HUES6 (cell line): ENCODE measurements around the gene AGTRAP.
A peak's percentile ranks its signal among the peaks of the same experiment; 100 is the strongest.

Source experiments
- H3K27ac ChIP-seq: 2 replicates; pipeline ENCODE4 v1.7.0; 2013; ENCODE audit warnings: low read depth, mild to moderate bottlenecking, low read length, inconsistent platforms
- H3K27me3 ChIP-seq: 2 replicates; pipeline ENCODE4 v1.6.1; 2013; ENCODE audit warnings: low read length; ENCODE audit not compliant: control insufficient read depth, insufficient read depth
- H3K36me3 ChIP-seq: 2 replicates; pipeline ENCODE4 v1.6.1; 2013; ENCODE audit warnings: low read length; ENCODE audit not compliant: control insufficient read depth, insufficient read depth
- H3K4me1 ChIP-seq: 2 replicates; pipeline ENCODE4 v1.6.1; 2013; ENCODE audit warnings: low read length; ENCODE audit not compliant: control insufficient read depth, insufficient read depth
- H3K4me3 ChIP-seq: 2 replicates; pipeline ENCODE4 v1.5.1; 2013; ENCODE audit warnings: low read depth, low read length
- H3K9ac ChIP-seq: one replicate; pipeline ENCODE4 v1.6.1; 2013; ENCODE audit warnings: mild to moderate bottlenecking, low read length
- H3K9me3 ChIP-seq: 2 replicates; pipeline ENCODE4 v1.6.1; 2013; ENCODE audit warnings: low read depth, low read length; ENCODE audit not compliant: control insufficient read depth, insufficient read depth

The AGTRAP gene

GRCh38 chr1:11708554-11709350 is 27.2 kb upstream of the AGTRAP start:
- Histone ChIP-seq H3K9ac (no peak overlapping the region), H3K9me3 (no peaks in the 10 kb centered on the region), H3K27me3 (no peaks in the 10 kb centered on the region), H3K4me1 (peaks cover 39% of the 10 kb centered on the region), H3K27ac (no peak overlapping the region), H3K4me3 (no peak overlapping the region), H3K36me3 (peaks cover 17% of the 10 kb centered on the region)

GRCh38 chr1:11711490-11711889 is 24.4 kb upstream of the AGTRAP start:
- no peak overlapping the region for H3K9ac ChIP-seq
- H3K4me1 ChIP-seq: peaks cover 14% of the 10 kb centered on the region
- H3K27me3 ChIP-seq: no peaks in the 10 kb centered on the region
- no peak overlapping the region for H3K27ac ChIP-seq
- peaks cover 26% of the 10 kb centered on the region for H3K36me3 ChIP-seq
- no peak overlapping the region for H3K4me3 ChIP-seq
- H3K9me3 ChIP-seq: no peaks in the 10 kb centered on the region

GRCh38 chr1:11712285-11712684 is 23.7 kb upstream of the AGTRAP start:
- no peak overlapping the region for H3K9ac ChIP-seq

GRCh38 chr1:11713095-11713494 is 22.8 kb upstream of the AGTRAP start:
- Histone ChIP-seq H3K9ac (no peak overlapping the region), H3K9me3 (no peaks in the 10 kb centered on the region), H3K4me1 (peaks cover 4% of the 10 kb centered on the region; the same call in 1 of the 2 replicates), H3K4me3 (no peak overlapping the region), H3K27me3 (no peaks in the 10 kb centered on the region), H3K27ac (no peak overlapping the region), H3K36me3 (peaks cover 26% of the 10 kb centered on the region)

More at GRCh38 chr1:11712285-11712684, 23.7 kb upstream of the AGTRAP start:
- peaks cover 26% of the 10 kb centered on the region for H3K36me3 ChIP-seq
- H3K4me1 ChIP-seq: peaks cover 11% of the 10 kb centered on the region
- H3K27me3 ChIP-seq: no peaks in the 10 kb centered on the region
- no peak overlapping the region for H3K27ac ChIP-seq
- no peak overlapping the region for H3K4me3 ChIP-seq
- no peaks in the 10 kb centered on the region for H3K9me3 ChIP-seq

- Histone ChIP-seq H3K4me3 (no peak overlapping the region), H3K36me3 (peaks cover 23% of the 10 kb centered on the region), H3K4me1 (peaks cover 6% of the 10 kb centered on the region), H3K27ac (no peak overlapping the region), H3K27me3 (no peaks in the 10 kb centered on the region), H3K9ac (no peak overlapping the region), H3K9me3 (no peaks in the 10 kb centered on the region)
These were observed 20.9 kb upstream of the AGTRAP start for GRCh38 chr1:11714831-11715575.

GRCh38 chr1:11719313-11720032 is 16.5 kb upstream of the AGTRAP start:
- Histone ChIP-seq H3K9me3 (no peaks in the 10 kb centered on the region), H3K36me3 (peaks cover 19% of the 10 kb centered on the region), H3K4me1 (peaks cover 6% of the 10 kb centered on the region), H3K9ac (peak overlapping the region; percentile 14), H3K27ac (no peak overlapping the region), H3K27me3 (no peaks in the 10 kb centered on the region), H3K4me3 (peak overlapping the region; percentile 33; the same call in 1 of the 2 replicates)

- Histone ChIP-seq H3K4me3 (no peak overlapping the region), H3K27ac (no peak overlapping the region), H3K9ac (no peak overlapping the region), H3K9me3 (no peaks in the 10 kb centered on the region), H3K4me1 (peaks cover 6% of the 10 kb centered on the region), H3K27me3 (no peaks in the 10 kb centered on the region), H3K36me3 (peaks cover 17% of the 10 kb centered on the region)
These were observed 15.9 kb upstream of the AGTRAP start for GRCh38 chr1:11720033-11720376.

- Histone ChIP-seq H3K27ac (no peak overlapping the region), H3K4me3 (no peak overlapping the region), H3K27me3 (no peaks in the 10 kb centered on the region), H3K9ac (no peak overlapping the region), H3K4me1 (peaks cover 10% of the 10 kb centered on the region), H3K9me3 (no peaks in the 10 kb centered on the region), H3K36me3 (peaks cover 13% of the 10 kb centered on the region)
These were observed 15.4 kb upstream of the AGTRAP start for GRCh38 chr1:11720525-11720924.

- H3K4me3 ChIP-seq: no peak overlapping the region
- H3K4me1 ChIP-seq: peaks cover 16% of the 10 kb centered on the region
- H3K9ac ChIP-seq: no peak overlapping the region
- H3K36me3 ChIP-seq: peaks cover 10% of the 10 kb centered on the region
- no peaks in the 10 kb centered on the region for H3K9me3 ChIP-seq
- no peak overlapping the region for H3K27ac ChIP-seq
- H3K27me3 ChIP-seq: no peaks in the 10 kb centered on the region
These were observed 14.6 kb upstream of the AGTRAP start for GRCh38 chr1:11721311-11721710.

GRCh38 chr1:11722538-11722937 is 13.4 kb upstream of the AGTRAP start:
- no peaks in the 10 kb centered on the region for H3K9me3 ChIP-seq
- H3K36me3 ChIP-seq: peaks cover 10% of the 10 kb centered on the region
- peaks cover 20% of the 10 kb centered on the region for H3K4me1 ChIP-seq
- H3K9ac ChIP-seq: no peak overlapping the region
- no peaks in the 10 kb centered on the region for H3K27me3 ChIP-seq
- no peak overlapping the region for H3K4me3 ChIP-seq
- H3K27ac ChIP-seq: no peak overlapping the region

GRCh38 chr1:11725616-11726015 is 10.3 kb upstream of the AGTRAP start:
- no peak overlapping the region for H3K27ac ChIP-seq
- no peak overlapping the region for H3K4me3 ChIP-seq
- no peak overlapping the region for H3K9ac ChIP-seq
- H3K27me3 ChIP-seq: no peaks in the 10 kb centered on the region
- H3K4me1 ChIP-seq: peaks cover 31% of the 10 kb centered on the region
- H3K36me3 ChIP-seq: peaks cover 6% of the 10 kb centered on the region
- H3K9me3 ChIP-seq: no peaks in the 10 kb centered on the region
